NCI-H345 treated with DMSO at 0.1 percent for 48 hours (cell line): ENCODE data around the gene C17orf75.

Experiments
- DNase-seq: peaks from one replicate; lab custom pipeline; 2025; ENCODE audit not compliant: unreplicated experiment; lab: John Stamatoyannopoulos, UW

The C17orf75 gene

DNA sequence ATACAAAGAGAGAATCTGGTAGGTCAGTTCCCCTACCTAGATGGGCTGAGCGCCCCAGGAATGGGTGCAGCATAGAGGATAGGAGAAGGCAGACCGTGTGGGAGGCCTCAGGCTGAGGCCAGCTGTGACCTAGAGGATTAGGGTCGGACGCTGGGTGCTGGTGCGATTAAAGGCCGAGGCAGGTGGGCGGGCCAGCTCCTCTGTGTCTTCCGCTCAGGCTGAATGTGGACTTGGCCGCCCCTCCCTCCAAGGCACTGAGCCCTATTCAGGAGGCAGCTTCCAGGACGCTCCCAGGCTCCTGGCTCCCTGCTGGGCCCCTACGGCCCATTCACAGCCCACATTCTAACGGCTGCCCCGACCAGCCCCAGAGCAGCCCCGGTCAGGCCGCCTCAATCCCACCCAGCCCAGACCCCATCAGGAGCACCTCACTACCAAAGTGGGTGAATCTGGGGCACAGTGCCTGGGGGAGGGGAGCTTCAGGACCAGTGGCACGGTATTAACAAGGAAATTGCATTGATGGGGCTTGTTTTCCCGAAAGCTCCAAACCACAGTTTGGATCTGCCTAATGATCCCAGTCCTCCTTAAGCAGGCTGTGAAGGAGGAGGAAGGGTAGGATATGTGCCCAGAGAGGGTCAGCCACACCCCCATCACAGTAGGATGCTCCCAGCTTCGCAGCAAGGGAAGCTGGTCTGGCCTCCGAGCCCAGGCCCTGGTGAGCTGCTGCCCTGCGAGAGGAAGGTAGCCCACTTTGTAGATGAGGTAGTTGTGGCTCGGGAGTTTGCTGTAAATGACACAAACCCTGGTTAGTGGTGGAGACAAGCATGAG lies 61.9 kb downstream of the C17orf75 start:
- DNase-seq: no peak

GRCh38 chr17:32278815-32279214 lies 63.2 kb downstream of the C17orf75 start:
- DNase-seq: no peak
